AG10803 (cell line): ENCODE results near the gene ATP6AP1.

ENCODE experiments used
- DNase-seq: peaks from one replicate; pipeline ENCODE4 v3.0.0; 2010; ENCODE audit warnings: low read depth
- H3K4me3 ChIP-seq: 2 replicates; pipeline ENCODE4 v1.5.1; 2011; ENCODE audit warnings: mild to moderate bottlenecking, low read length, control low read depth
- CTCF ChIP-seq: conservative IDR thresholded peaks from 2 replicates; pipeline ENCODE4 v1.5.1; 2011; ENCODE audit warnings: mild to moderate bottlenecking, low read length, control low read depth, inconsistent platforms

Gene ATP6AP1, protein sequence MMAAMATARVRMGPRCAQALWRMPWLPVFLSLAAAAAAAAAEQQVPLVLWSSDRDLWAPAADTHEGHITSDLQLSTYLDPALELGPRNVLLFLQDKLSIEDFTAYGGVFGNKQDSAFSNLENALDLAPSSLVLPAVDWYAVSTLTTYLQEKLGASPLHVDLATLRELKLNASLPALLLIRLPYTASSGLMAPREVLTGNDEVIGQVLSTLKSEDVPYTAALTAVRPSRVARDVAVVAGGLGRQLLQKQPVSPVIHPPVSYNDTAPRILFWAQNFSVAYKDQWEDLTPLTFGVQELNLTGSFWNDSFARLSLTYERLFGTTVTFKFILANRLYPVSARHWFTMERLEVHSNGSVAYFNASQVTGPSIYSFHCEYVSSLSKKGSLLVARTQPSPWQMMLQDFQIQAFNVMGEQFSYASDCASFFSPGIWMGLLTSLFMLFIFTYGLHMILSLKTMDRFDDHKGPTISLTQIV

GRCh38 chrX:154428176-154429171 is at the start of gene ATP6AP1:
Gene ATP6AP1 (plus strand): TSS chrX:154428677. CDS start chrX:154428693, 16 bp downstream.
- peak within 1 kb of the TSS; percentile 67 for H3K4me3 ChIP-seq
- no peak for TF ChIP-seq CTCF
- DNase-seq: peak; percentile 95

DNA sequence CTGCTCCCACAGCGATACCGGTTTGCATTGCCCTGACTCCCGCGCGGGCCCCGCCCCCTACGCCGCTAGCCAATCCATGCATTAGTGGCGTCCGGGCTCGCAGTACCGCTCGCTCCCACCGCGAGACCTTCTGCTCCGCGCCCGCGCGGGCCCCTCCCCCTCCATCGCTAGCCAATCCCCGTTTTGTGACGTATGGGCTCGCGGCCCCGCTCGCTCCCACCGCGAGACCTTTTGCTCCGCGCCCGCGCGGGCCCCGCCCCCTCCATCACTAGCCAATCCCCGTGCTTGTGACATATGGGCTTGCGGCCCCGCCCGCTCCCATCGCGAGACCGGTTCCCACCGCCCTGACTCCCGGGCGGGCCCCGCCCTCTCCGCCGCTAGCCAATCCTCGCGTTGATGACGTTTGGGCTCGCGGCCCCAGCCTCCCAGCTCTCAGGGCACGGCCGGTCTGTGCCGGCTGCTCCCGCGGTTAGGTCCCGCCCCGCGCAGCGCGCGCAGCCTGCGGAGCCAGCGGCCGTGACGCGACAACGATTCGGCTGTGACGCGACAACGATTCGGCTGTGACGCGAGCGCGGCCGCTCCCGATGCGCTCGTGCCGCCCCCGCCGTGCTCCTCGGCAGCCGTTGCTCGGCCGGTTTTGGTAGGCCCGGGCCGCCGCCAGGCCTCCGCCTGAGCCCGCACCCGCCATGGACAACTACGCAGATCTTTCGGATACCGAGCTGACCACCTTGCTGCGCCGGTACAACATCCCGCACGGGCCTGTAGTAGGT is 49.5 kb upstream of the ATP6AP1 start, which contains the start of gene EMD:
TSS of gene EMD (plus strand) at position 497 of the 770 bp plus-strand sequence. CDS start at position 687, 190 bp downstream.
- H3K4me3 ChIP-seq: peak within 1 kb of the TSS; percentile 74
- peak; percentile 97 for DNase-seq
- TF ChIP-seq CTCF: no peak

DNA sequence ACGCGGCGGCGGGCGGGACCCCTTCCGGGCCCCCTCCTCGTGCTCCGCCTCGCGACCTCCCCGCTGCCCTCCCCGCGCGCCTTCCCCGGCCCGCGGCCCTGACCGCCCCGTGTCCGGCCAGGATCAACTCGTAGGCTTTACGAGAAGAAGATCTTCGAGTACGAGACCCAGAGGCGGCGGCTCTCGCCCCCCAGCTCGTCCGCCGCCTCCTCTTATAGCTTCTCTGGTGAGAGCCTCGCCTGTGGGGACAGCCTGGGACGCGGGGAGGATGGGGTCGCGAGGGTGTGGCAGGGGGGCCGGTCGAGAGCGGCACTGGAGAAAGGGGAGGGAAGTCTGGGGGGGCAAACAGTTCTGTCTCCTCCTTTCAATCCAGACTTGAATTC is 48.9 kb upstream of the ATP6AP1 start:
- H3K4me3 ChIP-seq: peak overlapping the region; percentile 74
- TF ChIP-seq CTCF: no peak
- DNase-seq: no peak

DNA sequence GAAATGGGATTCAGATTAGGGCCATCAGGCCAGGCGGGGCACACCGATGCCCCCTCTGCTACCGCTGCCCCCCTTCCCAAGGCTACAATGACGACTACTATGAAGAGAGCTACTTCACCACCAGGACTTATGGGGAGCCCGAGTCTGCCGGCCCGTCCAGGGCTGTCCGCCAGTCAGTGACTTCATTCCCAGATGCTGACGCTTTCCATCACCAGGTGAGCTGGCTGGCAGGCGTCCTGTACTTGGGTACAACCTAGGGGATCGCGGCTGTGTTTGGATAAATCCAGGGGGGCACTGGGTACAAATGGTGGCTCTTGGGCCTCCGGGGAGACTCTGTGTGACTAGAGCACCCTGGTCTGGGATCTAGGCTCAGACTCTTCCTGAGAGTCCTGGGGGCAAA is 48.3 kb upstream of the ATP6AP1 start:
- peak overlapping the region; percentile 74 for H3K4me3 ChIP-seq
- TF ChIP-seq CTCF: no peak
- DNase-seq: no peak

DNA sequence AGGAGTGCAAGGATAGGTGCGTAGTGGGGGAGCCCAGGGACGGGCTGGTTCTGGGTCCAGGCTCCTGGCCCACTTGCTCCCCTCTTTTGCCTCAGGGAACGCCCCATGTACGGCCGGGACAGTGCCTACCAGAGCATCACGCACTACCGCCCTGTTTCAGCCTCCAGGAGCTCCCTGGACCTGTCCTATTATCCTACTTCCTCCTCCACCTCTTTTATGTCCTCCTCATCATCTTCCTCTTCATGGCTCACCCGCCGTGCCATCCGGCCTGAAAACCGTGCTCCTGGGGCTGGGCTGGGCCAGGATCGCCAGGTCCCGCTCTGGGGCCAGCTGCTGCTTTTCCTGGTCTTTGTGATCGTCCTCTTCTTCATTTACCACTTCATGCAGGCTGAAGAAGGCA is 47.7 kb upstream of the ATP6AP1 start:
- no peak for DNase-seq
- peak overlapping the region; percentile 74 for H3K4me3 ChIP-seq
- no peak for TF ChIP-seq CTCF

GRCh38 chrX:154381271-154381670 is 47.2 kb upstream of the ATP6AP1 start:
- no peak for DNase-seq
- no peak for TF ChIP-seq CTCF
- H3K4me3 ChIP-seq: no peak overlapping the region
